Fibroblast of lung (primary cell): ENCODE results near the gene PAEP. TPM values are rescaled to one million over a fixed set of nuclear protein-coding genes. Genes with fewer than 3 reads are reported as not detected.

ENCODE experiments used
- DNase-seq, 2 donors: peaks; one replicate each; pipeline versions ENCODE4 v3.0.0 to v3.0.0-alpha.2; 2010; ENCODE audit warnings: low read depth in 2 of 2
- H2AFZ ChIP-seq: 2 replicates; pipeline ENCODE4 v1.5.1; 2012; ENCODE audit warnings: low read length, control low read depth, inconsistent platforms
- H3K27ac ChIP-seq: 2 replicates; pipeline ENCODE4 v1.5.1; 2011; ENCODE audit warnings: low read length, control low read depth; ENCODE audit not compliant: insufficient read depth
- H3K27me3 ChIP-seq: 2 replicates; pipeline ENCODE4 v1.5.1; 2011; ENCODE audit warnings: mild to moderate bottlenecking, low read length; ENCODE audit not compliant: control insufficient read depth, insufficient read depth
- H3K36me3 ChIP-seq: 2 replicates; pipeline ENCODE4 v1.5.1; 2011; ENCODE audit warnings: low read length; ENCODE audit not compliant: control insufficient read depth, insufficient read depth
- H3K4me1 ChIP-seq: 2 replicates; pipeline ENCODE4 v1.5.1; 2011; ENCODE audit warnings: low read length; ENCODE audit not compliant: control insufficient read depth, insufficient read depth; ENCODE audit errors: extremely low read depth
- H3K4me2 ChIP-seq: 2 replicates; pipeline ENCODE4 v1.5.1; 2011; ENCODE audit warnings: low read length, control low read depth; ENCODE audit not compliant: insufficient read depth; ENCODE audit errors: extremely low read depth
- H3K4me3 ChIP-seq, 4 experiments: fragments of 200-600 bp in 1 of 4; sonication (generic) in 1 of 4; replicated peaks in 1 of 4; 2 replicates each; pipeline ENCODE4 v1.5.1; 2011 to 2016; ENCODE audit warnings: low read length in 4 of 4, low read depth in 3 of 4, mild to moderate bottlenecking in 3 of 4, control low read depth in 2 of 4, inconsistent platforms in 1 of 4, mixed read lengths in 1 of 4; ENCODE audit not compliant: insufficient read depth in 1 of 4; ENCODE audit errors: control extremely low read depth in 1 of 4
- H3K79me2 ChIP-seq: 2 replicates; pipeline ENCODE4 v1.5.1; 2012; ENCODE audit warnings: mild to moderate bottlenecking, low read length, inconsistent platforms; ENCODE audit not compliant: control insufficient read depth, insufficient read depth
- H3K9ac ChIP-seq: 2 replicates; pipeline ENCODE4 v1.5.1; 2011; ENCODE audit warnings: mild to moderate bottlenecking, low read length, control low read depth; ENCODE audit not compliant: insufficient read depth
- H3K9me3 ChIP-seq: 2 replicates; pipeline ENCODE4 v1.5.1; 2012; ENCODE audit warnings: low read depth, low read length; ENCODE audit not compliant: control insufficient read depth, insufficient read depth
- H4K20me1 ChIP-seq: 2 replicates; pipeline ENCODE4 v1.5.1; 2011; ENCODE audit warnings: low read length; ENCODE audit not compliant: control insufficient read depth, insufficient read depth; ENCODE audit errors: extremely low read depth
- EZH2 ChIP-seq: IDR thresholded peaks from 2 replicates; pipeline ENCODE4 v1.5.1; 2012; ENCODE audit warnings: low read length, control low read depth, mild to moderate bottlenecking; ENCODE audit errors: missing control alignments
- polyA plus RNA-seq, 2 donors: library from polyadenylated mRNA; depleted of rRNA in 1 of 2; stranded (reverse) in 1 of 2; unstranded in 1 of 2; fragments of >200 nt; gene quantifications; 2 replicates each; pipeline ENCODE4 v1.2.1, GENCODE V29; 2011 to 2012; ENCODE audit warnings: missing spikeins in 1 of 2
- total RNA-seq: library from RNA; depleted of rRNA; stranded (reverse); fragments of >200 nt; gene quantifications from 2 replicates; pipeline ENCODE4 v1.2.1, GENCODE V29; 2014
- TF ChIP-seq, protein P1 (sequence below), 2 donors: IDR thresholded peaks in 1 of 2; conservative IDR thresholded peaks in 1 of 2; 1 replicate in 1 of 2; 2 replicates in 1 of 2; pipeline ENCODE4 v1.5.1; 2011 to 2012; ENCODE audit warnings: low read length in 2 of 2, control low read depth in 1 of 2, inconsistent platforms in 1 of 2, low read depth in 1 of 2, mild to moderate bottlenecking in 1 of 2

Gene PAEP
- total and polyA plus RNA-seq, 2 donors (not counting 1 experiment from before 2014, with no cell fraction given): not detected

DNA sequence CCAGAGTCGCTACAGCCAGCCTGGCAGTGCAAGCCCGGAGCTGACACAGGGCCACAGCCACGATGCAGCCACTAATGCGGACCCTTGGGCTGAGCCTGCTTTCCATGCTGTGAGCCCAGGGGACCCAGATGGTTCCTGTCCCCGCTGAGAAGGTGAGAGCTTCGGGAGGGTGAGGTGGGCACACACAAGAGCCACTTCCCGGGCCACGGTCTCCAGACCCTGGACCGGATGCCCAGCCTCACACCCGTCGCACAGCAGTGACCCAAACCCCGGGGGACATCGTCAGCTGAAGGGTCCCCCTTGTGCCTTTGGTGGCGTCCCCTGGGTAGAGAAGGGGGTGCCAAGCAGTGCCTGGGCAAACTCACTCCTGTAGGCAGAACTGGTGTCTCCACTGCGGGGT lies 13.4 kb downstream of the PAEP start:
- H4K20me1 ChIP-seq: no peaks in the 10 kb centered on the region
- H3K4me1 ChIP-seq: no peaks in the 10 kb centered on the region
- no peaks in the 10 kb centered on the region for H3K9me3 ChIP-seq
- no peaks in the 10 kb centered on the region for H3K79me2 ChIP-seq
- TF ChIP-seq, protein P1, sequence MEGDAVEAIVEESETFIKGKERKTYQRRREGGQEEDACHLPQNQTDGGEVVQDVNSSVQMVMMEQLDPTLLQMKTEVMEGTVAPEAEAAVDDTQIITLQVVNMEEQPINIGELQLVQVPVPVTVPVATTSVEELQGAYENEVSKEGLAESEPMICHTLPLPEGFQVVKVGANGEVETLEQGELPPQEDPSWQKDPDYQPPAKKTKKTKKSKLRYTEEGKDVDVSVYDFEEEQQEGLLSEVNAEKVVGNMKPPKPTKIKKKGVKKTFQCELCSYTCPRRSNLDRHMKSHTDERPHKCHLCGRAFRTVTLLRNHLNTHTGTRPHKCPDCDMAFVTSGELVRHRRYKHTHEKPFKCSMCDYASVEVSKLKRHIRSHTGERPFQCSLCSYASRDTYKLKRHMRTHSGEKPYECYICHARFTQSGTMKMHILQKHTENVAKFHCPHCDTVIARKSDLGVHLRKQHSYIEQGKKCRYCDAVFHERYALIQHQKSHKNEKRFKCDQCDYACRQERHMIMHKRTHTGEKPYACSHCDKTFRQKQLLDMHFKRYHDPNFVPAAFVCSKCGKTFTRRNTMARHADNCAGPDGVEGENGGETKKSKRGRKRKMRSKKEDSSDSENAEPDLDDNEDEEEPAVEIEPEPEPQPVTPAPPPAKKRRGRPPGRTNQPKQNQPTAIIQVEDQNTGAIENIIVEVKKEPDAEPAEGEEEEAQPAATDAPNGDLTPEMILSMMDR (conservative IDR thresholded peaks at IDR 0.05 in 1 of 2, IDR thresholded peaks at IDR 0.05 in 1 of 2; ENCODE audit: low read depth in 1 of 2, low read length in 2 of 2): no peak
- no peak for TF ChIP-seq EZH2
- H3K36me3 ChIP-seq: no peaks in the 10 kb centered on the region
- no peak overlapping the region for H3K4me2 ChIP-seq
- DNase-seq: no peak
- no peaks in the 10 kb centered on the region for H3K27me3 ChIP-seq
- no peak overlapping the region for H2AFZ ChIP-seq
- no peak overlapping the region for H3K27ac ChIP-seq
- no peak overlapping the region for H3K4me3 ChIP-seq
- H3K9ac ChIP-seq: no peak overlapping the region

DNA sequence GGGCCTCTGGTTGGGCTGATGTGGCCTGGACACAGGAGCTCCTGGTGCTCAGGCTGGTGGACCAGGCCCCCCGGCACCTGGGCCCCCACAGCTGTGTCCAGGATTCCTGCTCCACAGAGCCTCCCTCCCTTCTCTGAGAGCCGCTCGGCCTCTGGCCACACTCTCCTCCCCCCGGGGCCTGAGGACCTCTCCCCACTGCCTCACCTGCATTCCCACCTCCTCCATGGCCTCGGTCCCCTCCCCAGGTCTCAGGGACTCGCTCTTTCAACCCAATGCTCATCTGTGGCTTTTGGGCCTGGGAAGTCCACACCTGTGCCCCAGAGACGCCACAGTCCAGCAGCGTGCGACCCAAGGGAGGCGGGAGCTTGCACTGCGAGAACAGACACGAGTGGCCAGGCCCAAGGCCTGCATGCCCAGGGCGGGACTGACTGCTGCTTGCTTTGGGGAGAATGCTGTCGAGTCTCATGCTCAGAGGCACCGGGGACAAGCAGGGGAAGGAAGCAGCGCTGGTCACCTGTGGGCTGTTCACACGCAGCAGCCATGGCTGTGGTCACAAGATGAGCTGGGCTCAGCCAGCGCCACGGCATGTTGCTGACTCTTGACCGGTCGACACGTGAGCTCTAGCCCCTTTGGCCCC lies 14.6 kb downstream of the PAEP start:
- no peak overlapping the region for H3K4me3 ChIP-seq

DNA sequence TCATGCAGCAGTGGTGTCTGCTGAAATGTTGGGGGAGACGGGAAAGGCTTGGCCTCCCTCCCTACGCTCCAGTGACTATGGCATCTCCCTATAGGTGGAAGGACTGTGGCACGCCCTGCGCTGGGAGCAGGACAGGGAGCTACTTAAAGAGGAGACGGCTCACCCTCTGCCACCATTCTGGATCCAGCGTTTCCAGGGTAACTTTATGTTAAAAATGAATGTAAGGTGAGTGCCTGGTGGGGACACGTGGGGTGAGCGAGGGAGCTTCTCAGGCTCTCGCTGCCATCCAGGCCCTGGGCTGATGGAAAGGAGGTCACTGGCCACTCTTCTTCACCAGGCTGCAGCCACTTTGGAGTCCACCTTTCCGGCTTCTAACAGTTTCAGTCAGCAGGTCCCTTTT lies 15.7 kb downstream of the PAEP start:
- TF ChIP-seq, protein P1 (conservative IDR thresholded peaks at IDR 0.05 in 1 of 2, IDR thresholded peaks at IDR 0.05 in 1 of 2; ENCODE audit: low read depth in 1 of 2, low read length in 2 of 2): no peak
- no peak for TF ChIP-seq EZH2
- H3K27me3 ChIP-seq: no peaks in the 10 kb centered on the region
- no peaks in the 10 kb centered on the region for H3K36me3 ChIP-seq

More for the DNA sequence above, 14.6 kb downstream of the PAEP start:
- no peak overlapping the region for H2AFZ ChIP-seq
- H3K79me2 ChIP-seq: no peaks in the 10 kb centered on the region
- no peak overlapping the region for H3K4me2 ChIP-seq
- no peak for DNase-seq
- no peaks in the 10 kb centered on the region for H3K27me3 ChIP-seq
- H3K9me3 ChIP-seq: no peaks in the 10 kb centered on the region
- TF ChIP-seq, protein P1 (conservative IDR thresholded peaks at IDR 0.05 in 1 of 2, IDR thresholded peaks at IDR 0.05 in 1 of 2; ENCODE audit: low read depth in 1 of 2, low read length in 2 of 2): no peak
- TF ChIP-seq EZH2: no peak
- no peak overlapping the region for H3K27ac ChIP-seq
- H4K20me1 ChIP-seq: no peaks in the 10 kb centered on the region
- H3K36me3 ChIP-seq: no peaks in the 10 kb centered on the region
- no peaks in the 10 kb centered on the region for H3K4me1 ChIP-seq
- no peak overlapping the region for H3K9ac ChIP-seq

More for the DNA sequence above, 15.7 kb downstream of the PAEP start:
- no peak overlapping the region for H3K4me2 ChIP-seq
- no peak overlapping the region for H3K4me3 ChIP-seq
- H4K20me1 ChIP-seq: no peaks in the 10 kb centered on the region
- no peaks in the 10 kb centered on the region for H3K4me1 ChIP-seq
- no peak overlapping the region for H2AFZ ChIP-seq
- no peak overlapping the region for H3K27ac ChIP-seq
- no peak for DNase-seq
- H3K9ac ChIP-seq: no peak overlapping the region
- H3K79me2 ChIP-seq: no peaks in the 10 kb centered on the region
- H3K9me3 ChIP-seq: no peaks in the 10 kb centered on the region
